Measurements from ENCODE around the gene PLOD1. TPM values are rescaled to one million over a fixed set of nuclear protein-coding genes. Genes with fewer than 3 reads are reported as not detected.

Gene PLOD1
- total and polyA plus RNA-seq, 2 of the 13 experiments (the other 11 are each of a cell fraction or from before 2014, with no cell fraction given): 70.1 to 318 TPM

- TF ChIP-seq XRCC5 (optimal IDR thresholded peaks at IDR 0.05; ENCODE audit: low read length) (peak; percentile 71), NFKB2 (CRISPR knock-in tag; IDR thresholded peaks at IDR 0.05; ENCODE audit: borderline replicate concordance) (no peak), ESRRA (CRISPR knock-in tag; IDR thresholded peaks at IDR 0.05; ENCODE audit: low read depth) (no peak), YEATS2 (CRISPR knock-in tag; IDR thresholded peaks at IDR 0.05; ENCODE audit: borderline replicate concordance) (peak; percentile 36; the same call in 1 of the 2 replicates), IRF2 (CRISPR knock-in tag; IDR thresholded peaks at IDR 0.05) (no peak), TEAD3 (CRISPR knock-in tag; optimal IDR thresholded peaks at IDR 0.05; ENCODE audit: borderline replicate concordance) (peak; percentile 8), BRF2 (CRISPR knock-in tag; IDR thresholded peaks at IDR 0.05) (no peak), PCBP2 (optimal IDR thresholded peaks at IDR 0.05; ENCODE audit: low read depth, low read length, poor library complexity, severe bottlenecking) (peak; percentile 49), ZNF335 (CRISPR knock-in tag; IDR thresholded peaks at IDR 0.05) (no peak), MIER2 (CRISPR knock-in tag; IDR thresholded peaks at IDR 0.05) (peak; percentile 80), YY1 (IDR thresholded peaks at IDR 0.05; ENCODE audit: insufficient read depth, insufficient replicate concordance, low read depth, low read length) (peak; percentile 27), TCF12 (IDR thresholded peaks at IDR 0.05) (no peak), TCF12 (CRISPR knock-in tag; IDR thresholded peaks at IDR 0.05) (no peak), POLR2A (IDR thresholded peaks at IDR 0.05; ENCODE audit: insufficient read depth in 1 of 2, low read depth in 2 of 2, low read length in 2 of 2) (peak in 1 of 2 experiments; percentile 27; a peak in 1 of 4 replicates), ZEB1 (IDR thresholded peaks at IDR 0.05; ENCODE audit: insufficient replicate concordance, low read depth) (peak; percentile 40), RAD21 (CRISPR knock-in tag; IDR thresholded peaks at IDR 0.05) (peak; percentile 92), FOSL2 (CRISPR knock-in tag; IDR thresholded peaks at IDR 0.05) (0 out of 2 replicates have a peak, but pooled peaks have one; percentile 5), SAP130 (CRISPR knock-in tag; IDR thresholded peaks at IDR 0.05; ENCODE audit: low read depth) (peak; percentile 22; the same call in 1 of the 2 replicates), GATAD2A (CRISPR knock-in tag; IDR thresholded peaks at IDR 0.05) (0 out of 2 replicates have a peak, but pooled peaks have one; percentile 15), LCORL (IDR thresholded peaks at IDR 0.05) (no peak), LCORL (CRISPR knock-in tag; IDR thresholded peaks at IDR 0.05) (peak; percentile 68), SNAPC5 (CRISPR knock-in tag; IDR thresholded peaks at IDR 0.05; ENCODE audit: borderline replicate concordance) (no peak), SMC3 (IDR thresholded peaks at IDR 0.05; ENCODE audit: low read length) (peak; percentile 84), REST (IDR thresholded peaks at IDR 0.05; ENCODE audit: borderline replicate concordance in 1 of 2, low read depth in 1 of 2, low read length in 2 of 2) (peak in 1 of 2 experiments; percentile 39; a peak in 3 of 4 replicates)
- TF ChIP-seq, protein P1, sequence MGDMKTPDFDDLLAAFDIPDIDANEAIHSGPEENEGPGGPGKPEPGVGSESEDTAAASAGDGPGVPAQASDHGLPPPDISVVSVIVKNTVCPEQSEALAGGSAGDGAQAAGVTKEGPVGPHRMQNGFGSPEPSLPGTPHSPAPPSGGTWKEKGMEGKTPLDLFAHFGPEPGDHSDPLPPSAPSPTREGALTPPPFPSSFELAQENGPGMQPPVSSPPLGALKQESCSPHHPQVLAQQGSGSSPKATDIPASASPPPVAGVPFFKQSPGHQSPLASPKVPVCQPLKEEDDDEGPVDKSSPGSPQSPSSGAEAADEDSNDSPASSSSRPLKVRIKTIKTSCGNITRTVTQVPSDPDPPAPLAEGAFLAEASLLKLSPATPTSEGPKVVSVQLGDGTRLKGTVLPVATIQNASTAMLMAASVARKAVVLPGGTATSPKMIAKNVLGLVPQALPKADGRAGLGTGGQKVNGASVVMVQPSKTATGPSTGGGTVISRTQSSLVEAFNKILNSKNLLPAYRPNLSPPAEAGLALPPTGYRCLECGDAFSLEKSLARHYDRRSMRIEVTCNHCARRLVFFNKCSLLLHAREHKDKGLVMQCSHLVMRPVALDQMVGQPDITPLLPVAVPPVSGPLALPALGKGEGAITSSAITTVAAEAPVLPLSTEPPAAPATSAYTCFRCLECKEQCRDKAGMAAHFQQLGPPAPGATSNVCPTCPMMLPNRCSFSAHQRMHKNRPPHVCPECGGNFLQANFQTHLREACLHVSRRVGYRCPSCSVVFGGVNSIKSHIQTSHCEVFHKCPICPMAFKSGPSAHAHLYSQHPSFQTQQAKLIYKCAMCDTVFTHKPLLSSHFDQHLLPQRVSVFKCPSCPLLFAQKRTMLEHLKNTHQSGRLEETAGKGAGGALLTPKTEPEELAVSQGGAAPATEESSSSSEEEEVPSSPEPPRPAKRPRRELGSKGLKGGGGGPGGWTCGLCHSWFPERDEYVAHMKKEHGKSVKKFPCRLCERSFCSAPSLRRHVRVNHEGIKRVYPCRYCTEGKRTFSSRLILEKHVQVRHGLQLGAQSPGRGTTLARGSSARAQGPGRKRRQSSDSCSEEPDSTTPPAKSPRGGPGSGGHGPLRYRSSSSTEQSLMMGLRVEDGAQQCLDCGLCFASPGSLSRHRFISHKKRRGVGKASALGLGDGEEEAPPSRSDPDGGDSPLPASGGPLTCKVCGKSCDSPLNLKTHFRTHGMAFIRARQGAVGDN (CRISPR knock-in tag; IDR thresholded peaks at IDR 0.05): peak; percentile 65
These were observed 40.6 kb upstream of the PLOD1 start (continued) for GRCh38 chr1:11893907-11894251.
